ENCODE results near the gene SEMA4B.
A peak's percentile ranks its signal among the peaks of the same experiment; 100 is the strongest.

Gene SEMA4B

DNA sequence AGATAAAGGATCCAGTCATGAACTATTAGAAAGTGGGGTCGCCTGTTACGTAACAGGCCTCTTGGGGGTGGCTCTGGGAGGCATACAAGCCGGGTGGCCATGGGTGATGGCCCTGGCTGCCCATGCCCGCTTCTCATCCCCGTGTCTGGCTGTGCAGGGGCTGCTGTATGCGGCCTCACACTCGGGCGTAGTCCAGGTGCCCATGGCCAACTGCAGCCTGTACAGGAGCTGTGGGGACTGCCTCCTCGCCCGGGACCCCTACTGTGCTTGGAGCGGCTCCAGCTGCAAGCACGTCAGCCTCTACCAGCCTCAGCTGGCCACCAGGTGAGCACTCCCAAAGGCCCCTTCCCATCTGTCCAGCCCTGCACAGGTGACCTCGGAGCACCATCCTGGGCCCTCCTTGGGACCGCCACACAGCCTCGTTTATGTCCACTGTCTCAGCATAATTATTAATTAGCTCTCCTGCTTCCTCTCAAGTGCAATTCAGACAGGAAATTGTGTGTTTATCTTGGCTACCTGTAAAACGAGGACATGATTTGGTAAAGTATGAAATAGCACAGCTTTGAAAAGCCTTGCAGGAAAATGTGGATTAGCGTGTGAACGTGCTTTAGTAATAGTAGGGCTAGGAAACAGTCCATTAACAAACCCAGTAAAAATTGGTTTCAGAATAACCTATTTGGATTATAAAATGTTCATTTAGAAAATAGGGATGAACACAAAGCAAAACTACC is 24.5 kb downstream of the SEMA4B start:
- no peak for DNase-seq (ENCODE audit: low read depth in 2 of 2)

- no peak for DNase-seq (ENCODE audit: low read depth in 2 of 2)
Observed at GRCh38 chr15:90227336-90227735, 26.2 kb downstream of the SEMA4B start.

DNA sequence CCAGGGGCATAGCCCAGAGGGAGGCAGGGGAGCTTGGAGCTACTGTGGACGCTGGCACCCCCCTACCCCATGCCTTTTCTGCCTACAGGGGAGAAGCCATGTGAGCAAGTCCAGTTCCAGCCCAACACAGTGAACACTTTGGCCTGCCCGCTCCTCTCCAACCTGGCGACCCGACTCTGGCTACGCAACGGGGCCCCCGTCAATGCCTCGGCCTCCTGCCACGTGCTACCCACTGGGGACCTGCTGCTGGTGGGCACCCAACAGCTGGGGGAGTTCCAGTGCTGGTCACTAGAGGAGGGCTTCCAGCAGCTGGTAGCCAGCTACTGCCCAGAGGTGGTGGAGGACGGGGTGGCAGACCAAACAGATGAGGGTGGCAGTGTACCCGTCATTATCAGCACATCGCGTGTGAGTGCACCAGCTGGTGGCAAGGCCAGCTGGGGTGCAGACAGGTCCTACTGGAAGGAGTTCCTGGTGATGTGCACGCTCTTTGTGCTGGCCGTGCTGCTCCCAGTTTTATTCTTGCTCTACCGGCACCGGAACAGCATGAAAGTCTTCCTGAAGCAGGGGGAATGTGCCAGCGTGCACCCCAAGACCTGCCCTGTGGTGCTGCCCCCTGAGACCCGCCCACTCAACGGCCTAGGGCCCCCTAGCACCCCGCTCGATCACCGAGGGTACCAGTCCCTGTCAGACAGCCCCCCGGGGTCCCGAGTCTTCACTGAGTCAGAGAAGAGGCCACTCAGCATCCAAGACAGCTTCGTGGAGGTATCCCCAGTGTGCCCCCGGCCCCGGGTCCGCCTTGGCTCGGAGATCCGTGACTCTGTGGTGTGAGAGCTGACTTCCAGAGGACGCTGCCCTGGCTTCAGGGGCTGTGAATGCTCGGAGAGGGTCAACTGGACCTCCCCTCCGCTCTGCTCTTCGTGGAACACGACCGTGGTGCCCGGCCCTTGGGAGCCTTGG is 27.0 kb downstream of the SEMA4B start:
- DNase-seq (ENCODE audit: low read depth in 2 of 2): no peak

DNA sequence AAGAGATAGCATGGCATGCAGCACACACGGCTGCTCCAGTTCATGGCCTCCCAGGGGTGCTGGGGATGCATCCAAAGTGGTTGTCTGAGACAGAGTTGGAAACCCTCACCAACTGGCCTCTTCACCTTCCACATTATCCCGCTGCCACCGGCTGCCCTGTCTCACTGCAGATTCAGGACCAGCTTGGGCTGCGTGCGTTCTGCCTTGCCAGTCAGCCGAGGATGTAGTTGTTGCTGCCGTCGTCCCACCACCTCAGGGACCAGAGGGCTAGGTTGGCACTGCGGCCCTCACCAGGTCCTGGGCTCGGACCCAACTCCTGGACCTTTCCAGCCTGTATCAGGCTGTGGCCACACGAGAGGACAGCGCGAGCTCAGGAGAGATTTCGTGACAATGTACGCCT is 27.8 kb downstream of the SEMA4B start:
- DNase-seq (ENCODE audit: low read depth in 2 of 2): no peak

DNA sequence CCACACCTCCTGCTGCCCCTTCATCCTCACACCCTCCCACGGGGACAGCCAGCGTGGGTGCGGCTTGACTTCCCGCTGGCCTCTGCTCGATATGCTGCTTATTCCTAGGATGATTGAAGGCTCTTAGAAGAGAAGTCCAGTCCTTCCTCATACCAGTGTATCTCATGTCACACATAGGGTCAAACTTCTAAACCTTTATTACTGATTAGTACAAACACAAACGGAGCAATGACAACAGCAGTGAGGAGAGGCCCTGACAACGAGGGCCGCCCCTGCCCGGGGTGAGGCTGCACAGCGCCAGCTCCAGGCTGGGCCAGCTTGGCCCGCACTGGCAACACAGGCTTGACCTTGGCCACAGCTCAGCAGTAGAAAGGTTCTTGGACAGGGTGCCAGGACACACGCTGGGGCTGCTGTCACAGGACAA is 29.0 kb downstream of the SEMA4B start:
- no peak for DNase-seq (ENCODE audit: low read depth in 2 of 2)

DNA sequence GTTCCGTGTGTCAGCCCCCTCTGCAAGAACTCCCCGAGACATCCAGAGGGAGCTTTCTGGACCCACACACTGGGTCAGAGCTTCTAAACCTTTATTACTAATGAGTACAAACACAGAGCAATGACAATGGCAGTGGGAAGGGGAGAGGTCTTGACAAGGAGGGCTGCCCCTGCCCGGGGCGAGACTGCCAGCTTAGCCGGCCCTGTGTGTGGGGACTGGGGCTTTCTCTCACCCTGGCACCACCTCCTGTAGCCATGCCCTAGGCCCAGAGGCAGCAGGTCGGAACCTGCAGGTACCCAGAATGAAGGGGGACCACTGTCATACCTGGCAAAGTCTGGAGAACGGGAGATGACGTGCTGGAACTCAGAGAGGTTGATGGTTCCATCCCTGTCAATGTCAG is 29.5 kb downstream of the SEMA4B start:
- no peak for DNase-seq (ENCODE audit: low read depth in 2 of 2)

DNA sequence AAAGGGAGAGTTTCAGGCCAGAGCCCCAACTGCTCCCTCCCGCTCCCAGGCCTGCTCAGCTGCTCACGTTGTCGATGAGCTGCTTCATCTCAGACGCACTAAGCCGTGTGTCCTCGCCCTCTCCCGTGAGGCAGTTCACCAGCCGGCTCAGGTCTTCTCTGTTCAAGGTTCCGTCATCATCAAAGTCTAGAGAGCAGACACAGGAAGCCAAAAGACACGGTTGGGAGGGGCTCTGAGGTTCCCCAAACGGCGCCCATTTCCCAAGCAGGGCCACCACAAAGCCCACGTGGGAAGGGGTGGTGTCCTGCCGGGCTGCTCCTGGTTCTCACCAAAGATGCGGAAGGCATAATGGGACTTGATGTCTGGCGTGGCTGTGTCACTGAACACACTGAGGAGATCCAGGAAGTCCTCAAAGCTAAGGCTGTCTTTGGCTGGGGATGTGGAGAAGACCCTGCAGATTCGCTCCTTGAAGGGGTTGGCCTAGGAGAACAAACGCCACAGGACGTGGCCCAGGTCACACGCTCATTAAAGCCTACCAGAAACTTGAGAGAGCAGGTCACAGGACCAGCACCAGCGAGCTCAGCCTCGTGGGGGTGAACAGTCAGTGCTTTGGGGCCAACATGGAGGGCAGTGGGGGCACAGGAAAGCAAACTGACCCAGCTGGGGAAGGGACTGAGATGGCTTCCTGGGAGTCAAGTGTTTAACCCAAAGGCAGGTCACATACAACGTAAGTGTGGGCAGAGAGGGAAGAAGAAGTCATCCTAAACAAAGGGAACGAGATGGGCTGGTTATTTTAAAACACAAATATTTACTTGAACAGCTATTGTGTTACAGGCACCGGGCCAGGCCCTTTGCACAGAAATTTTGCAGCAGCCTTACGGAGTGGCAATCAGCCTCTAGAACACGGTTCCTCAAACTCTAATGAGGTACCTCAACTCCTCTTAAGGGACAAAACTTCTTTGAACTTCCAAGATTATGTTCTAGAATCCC is 30.2 kb downstream of the SEMA4B start:
- peak; percentile 37 to 58 for DNase-seq (ENCODE audit: low read depth in 2 of 2)

DNA sequence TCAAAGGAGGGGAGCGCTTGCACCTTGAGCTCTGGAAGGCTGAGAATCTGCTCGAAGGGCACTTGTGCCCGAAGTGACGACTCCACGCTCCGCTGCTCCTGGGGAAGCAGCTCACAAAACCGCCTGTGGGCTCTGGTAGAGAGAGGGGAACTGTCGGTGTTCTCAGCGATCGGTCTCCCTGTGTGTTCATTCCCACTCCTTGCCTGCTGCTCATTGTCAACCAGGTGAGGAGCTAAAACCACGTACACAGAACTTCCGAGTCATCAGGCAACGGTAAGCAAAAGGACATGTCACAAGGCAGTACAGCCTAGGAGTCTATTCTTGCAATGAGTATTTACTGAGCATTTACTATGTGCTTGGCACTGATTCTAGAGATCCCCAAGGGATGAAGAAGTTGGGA is 31.1 kb downstream of the SEMA4B start:
- DNase-seq (ENCODE audit: low read depth in 2 of 2): no peak

- DNase-seq (ENCODE audit: low read depth in 2 of 2): no peak
Observed at GRCh38 chr15:90232941-90233386, 31.8 kb downstream of the SEMA4B start.

GRCh38 chr15:90233387-90234095 is 32.4 kb downstream of the SEMA4B start, which contains the start of gene CIB1:
Gene CIB1, minus strand, starts transcription at chr15:90233941. Its CDS starts 56 bp downstream, at chr15:90233885.
- peak; percentile 99 for DNase-seq (ENCODE audit: low read depth in 2 of 2)

DNA sequence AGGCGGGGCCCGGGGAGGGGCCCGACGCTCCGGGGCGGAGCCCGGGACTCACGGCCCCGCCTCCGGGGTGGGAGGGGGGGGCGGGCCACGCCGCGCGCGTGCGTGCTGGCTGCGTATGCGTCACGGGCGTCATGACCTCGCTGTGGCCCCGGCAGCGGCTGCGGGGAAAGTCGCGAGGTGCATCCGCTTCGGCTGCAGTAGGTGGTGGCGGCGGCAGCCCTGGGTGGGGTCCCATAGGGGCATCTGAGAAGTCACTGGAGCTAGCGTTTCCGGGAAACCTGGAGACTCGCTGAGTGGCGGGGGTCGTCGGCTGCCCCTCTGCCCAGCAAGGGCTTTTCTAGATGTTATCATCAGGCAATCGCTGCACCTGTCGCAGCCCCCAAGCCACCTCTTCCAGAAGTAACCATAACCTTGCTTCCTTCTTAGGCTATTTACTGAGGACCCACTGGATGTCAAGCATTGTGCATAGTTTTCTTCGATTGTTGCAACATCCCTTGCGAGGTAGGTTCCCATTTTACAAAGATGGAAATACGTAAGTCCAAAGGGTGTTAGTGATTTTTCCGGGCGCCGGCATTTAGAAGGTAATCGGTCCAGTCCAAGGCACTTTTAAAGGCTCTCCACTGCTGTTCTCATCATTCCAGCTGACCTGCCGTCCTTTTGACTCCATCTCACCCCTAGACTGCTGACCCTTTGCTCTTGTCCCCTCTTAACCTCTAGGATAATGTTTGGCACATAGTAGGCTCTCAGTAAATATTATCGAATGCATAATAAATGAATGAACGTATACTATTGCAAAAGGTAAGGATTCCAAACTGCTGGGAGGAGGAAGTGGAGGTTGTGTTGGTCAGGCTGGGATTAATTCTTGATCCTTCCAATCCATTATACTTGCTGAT is 33.2 kb downstream of the SEMA4B start, which contains the start of gene GDPGP1:
TSS of gene GDPGP1 (plus strand) at position 114 of the 893 bp plus-strand sequence. CDS start 6,700 bp downstream, outside the sequence.
- DNase-seq (ENCODE audit: low read depth in 2 of 2): no peak

- no peak for DNase-seq (ENCODE audit: low read depth in 2 of 2)
Observed at GRCh38 chr15:90239371-90239770, 38.2 kb downstream of the SEMA4B start.

DNA sequence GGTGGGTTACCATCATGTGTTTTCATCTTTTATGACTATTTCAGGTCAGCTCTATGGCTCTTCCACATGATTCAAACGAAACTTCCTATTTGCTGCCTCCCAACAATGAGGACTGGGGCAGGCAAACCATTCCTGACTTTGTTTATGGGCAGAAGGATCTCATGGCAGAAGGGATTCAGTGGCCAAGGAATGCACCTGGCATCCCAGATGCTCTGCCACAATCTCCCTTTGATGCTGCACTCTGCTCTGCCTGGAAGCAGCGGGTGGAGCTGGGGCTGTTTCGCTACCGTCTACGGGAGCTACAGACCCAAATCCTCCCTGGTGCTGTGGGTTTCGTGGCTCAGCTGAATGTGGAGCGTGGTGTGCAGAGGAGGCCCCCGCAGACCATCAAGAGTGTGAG is 39.7 kb downstream of the SEMA4B start:
- DNase-seq (ENCODE audit: low read depth in 2 of 2): no peak

DNA sequence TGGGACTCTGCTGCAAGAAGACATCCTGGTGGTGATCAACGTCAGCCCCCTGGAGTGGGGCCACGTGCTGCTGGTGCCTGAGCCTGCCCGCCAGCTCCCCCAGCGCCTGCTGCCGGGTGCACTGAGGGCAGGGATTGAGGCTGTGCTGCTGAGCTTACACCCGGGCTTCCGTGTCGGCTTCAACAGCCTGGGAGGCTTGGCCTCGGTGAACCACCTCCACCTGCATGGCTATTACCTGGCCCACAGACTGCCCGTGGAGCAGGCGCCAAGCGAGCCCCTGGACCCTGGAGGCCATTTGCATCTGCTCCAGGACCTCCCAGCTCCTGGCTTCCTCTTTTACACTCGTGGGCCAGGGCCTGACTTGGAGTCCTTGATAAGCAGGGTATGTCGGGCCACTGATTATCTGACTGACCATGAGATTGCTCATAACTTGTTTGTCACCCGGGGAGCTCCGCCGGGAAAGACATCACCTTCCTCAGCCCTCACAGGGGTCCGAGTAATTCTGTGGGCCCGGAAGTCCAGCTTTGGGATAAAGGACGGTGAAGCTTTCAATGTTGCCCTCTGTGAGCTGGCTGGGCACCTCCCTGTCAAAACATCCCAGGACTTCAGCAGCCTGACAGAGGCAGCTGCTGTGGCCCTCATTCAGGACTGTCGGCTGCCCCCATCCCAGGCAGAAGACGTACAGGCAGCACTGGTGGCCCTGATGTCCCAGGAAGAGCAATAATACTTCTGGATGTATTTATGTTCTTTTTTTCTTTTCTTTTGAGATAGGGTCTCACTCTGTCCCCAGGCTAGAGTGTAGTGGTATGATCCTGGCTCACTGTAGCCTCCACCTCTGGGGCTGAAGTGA is 40.4 kb downstream of the SEMA4B start:
- DNase-seq (ENCODE audit: low read depth in 2 of 2): no peak

- DNase-seq (ENCODE audit: low read depth in 2 of 2): no peak
Observed at GRCh38 chr15:90243943-90244639, 43.0 kb downstream of the SEMA4B start.

GRCh38 chr15:90248789-90249202 is 47.7 kb downstream of the SEMA4B start:
- DNase-seq (ENCODE audit: low read depth in 2 of 2): no peak

GRCh38 chr15:90249203-90249863 is 48.2 kb downstream of the SEMA4B start, which contains the start of gene TTLL13:
Gene TTLL13, plus strand, starts transcription at chr15:90249556. Its CDS starts 1,075 bp downstream, at chr15:90250631.
- DNase-seq (ENCODE audit: low read depth in 2 of 2): peak; percentile 61 to 79

Data from stimulated activated CD8-positive, alpha-beta memory T cell treated with anti-CD3 and anti-CD28 coated beads, Interleukin-15, amount 100 ng/mL, for 48 hours (primary cell).